ENCODE data around the gene TRIP12. TPM values are rescaled to one million over a fixed set of nuclear protein-coding genes. Genes with fewer than 3 reads are reported as not detected.
A peak's percentile ranks its signal among the peaks of the same experiment; 100 is the strongest.
"Not testable (repeated sequence)": the region's sequence is repeated elsewhere in the genome, so short reads cannot be mapped to it uniquely, and the experiment has no call there.

TRIP12 gene
- total RNA-seq, 2 donors from 2014 or later = 235 to 250 TPM

DNA sequence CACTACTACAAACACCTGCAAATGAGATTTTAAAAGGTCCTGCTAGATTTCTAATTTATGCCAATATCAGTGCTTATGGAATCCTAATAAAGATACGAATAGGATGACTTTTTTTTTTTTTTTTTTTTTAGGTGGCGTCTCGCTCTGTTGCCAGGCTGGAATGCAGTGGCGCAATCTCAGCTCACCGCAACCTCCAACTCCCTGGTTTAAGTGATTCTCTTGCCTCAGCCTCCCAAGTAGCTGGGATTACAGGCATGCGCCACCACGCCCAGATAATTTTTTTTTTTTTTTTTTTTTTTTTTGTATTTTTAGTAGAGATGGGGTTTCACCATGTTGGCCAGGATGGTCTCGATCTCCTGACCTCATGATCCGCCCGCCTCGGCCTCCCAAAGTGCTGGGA is 135.5 kb downstream of the TRIP12 start:
- Mint-ChIP-seq H3K4me1 (ENCODE audit: low read depth) (peaks cover 12% of the 10 kb centered on the region), H3K36me3 (ENCODE audit: insufficient read depth in 2 of 2) (peaks cover 7 to 26% of the 10 kb centered on the region in 2 donors)
- H3K4me3 Mint-ChIP-seq; H3K27ac Mint-ChIP-seq; H3K27me3 Mint-ChIP-seq (ENCODE audit: low read depth); ATAC-seq (replicated peaks in 1 of 2); H3K9me3 Mint-ChIP-seq; DNase-seq: not testable (repeated sequence)

DNA sequence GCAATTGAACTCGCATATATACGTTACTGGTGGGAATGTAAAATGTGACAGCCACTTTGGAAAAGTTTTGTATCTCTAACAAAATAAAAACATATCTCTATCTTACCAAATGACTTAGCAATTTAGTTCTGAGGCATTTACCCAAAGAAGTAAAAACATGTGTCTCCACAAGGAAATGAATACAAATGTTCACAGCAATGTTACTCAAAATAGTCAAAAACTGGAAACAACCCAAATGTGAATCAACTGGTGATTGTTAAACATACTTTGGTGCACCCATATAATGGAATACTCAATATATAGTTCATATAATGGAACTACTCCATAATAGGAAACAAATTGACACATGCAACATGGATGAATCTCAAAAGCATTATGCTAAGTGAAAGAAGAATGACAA is 137.0 kb downstream of the TRIP12 start:
- DNase-seq (no peak), ATAC-seq (replicated peaks in 1 of 2) (no peak)
- H3K4me3 Mint-ChIP-seq = no peak overlapping the region
- H3K4me1 Mint-ChIP-seq (ENCODE audit: low read depth) = peaks cover 14% of the 10 kb centered on the region
- H3K36me3 Mint-ChIP-seq (ENCODE audit: insufficient read depth in 2 of 2) = peaks cover 6 to 20% of the 10 kb centered on the region in 2 donors
- H3K27ac Mint-ChIP-seq = peak overlapping the region; percentile 22
- no peaks in the 10 kb centered on the region for H3K27me3 Mint-ChIP-seq (ENCODE audit: low read depth)
- no peaks in the 10 kb centered on the region for H3K9me3 Mint-ChIP-seq

DNA sequence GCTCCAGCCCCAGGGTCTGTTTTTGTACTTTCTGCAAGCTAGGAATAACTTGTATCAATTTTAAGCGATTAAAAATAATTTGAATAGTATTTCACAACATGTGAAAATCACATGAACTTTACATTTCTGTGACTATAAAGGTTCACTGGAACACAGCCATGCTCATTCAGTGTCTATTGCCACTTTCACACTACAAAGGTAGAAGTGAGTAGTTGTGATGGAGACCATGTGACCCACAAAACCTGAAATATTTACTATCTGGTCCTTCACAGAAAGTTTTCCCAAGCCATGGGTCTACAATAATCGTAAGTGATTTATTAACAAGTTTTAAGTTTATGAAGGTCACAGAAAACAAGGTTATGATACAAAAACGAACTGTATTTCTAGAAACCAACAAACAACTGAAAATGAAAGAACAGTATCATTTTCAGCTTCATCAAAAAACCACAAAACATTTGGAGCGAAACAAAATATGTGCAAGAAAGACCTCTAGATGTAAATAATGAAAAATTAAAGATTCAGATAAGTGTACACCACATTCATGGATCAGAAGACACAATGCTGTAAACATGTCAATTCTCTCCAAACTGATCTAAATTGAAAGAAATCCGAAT is 138.6 kb downstream of the TRIP12 start:
- Mint-ChIP-seq H3K36me3 (ENCODE audit: insufficient read depth in 2 of 2) (peaks cover 2 to 15% of the 10 kb centered on the region in 2 donors), H3K9me3 (no peaks in the 10 kb centered on the region), H3K4me3 (peak overlapping the region in 1 of 2 donors; percentile 32), H3K27ac (peak overlapping the region; percentile 72), H3K27me3 (ENCODE audit: low read depth) (no peaks in the 10 kb centered on the region), H3K4me1 (ENCODE audit: low read depth) (peaks cover 14% of the 10 kb centered on the region)
- ATAC-seq (replicated peaks in 1 of 2) = no peak
- DNase-seq = no peak

DNA sequence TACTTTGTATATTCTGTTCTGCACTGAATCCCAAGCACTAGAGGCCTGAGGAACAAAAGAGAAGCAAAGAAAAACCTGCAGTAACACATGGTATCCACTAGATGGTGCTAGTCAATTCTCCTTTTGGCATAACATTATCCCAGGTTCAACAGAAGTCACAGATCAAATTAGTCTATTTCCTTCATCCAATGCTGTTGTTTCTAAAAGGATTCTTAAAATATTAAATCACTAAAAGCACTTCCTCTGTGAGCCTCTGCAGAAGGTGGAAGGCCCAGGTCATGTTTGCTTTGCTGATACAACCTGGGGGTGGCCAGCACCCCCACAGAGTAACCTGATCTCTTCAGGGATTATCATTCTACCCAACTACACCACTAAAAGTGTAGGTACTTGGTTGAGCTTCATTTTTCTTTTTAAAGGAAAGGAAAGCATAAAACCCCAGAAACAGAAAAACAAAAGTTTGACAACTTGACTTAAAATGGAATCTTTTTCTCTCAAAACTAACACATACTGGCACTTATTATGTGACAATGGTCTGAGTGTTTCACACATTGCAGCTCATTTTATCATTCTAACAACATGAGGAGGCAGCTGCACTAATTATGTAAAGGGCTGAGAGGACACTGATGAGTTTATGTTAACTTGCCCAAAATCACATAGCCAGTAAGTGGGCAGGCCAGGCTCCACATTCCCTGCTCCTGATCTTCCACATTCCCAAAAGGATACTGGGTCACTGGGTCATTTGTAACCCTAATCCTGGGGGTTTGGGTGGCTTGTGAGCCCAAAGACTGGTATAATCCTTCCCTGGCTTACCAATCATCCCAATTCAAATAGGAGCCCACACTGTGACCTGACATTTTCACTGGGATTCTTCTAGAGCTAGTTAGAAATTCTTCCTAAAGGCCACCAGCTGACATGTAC is 140.7 kb downstream of the TRIP12 start:
- H3K4me1 Mint-ChIP-seq (ENCODE audit: low read depth) = peaks cover 23% of the 10 kb centered on the region
- peaks cover 2 to 22% of the 10 kb centered on the region in 2 donors for H3K36me3 Mint-ChIP-seq (ENCODE audit: insufficient read depth in 2 of 2)
- H3K4me3 Mint-ChIP-seq = no peak overlapping the region
- peak overlapping the region; percentile 69 for H3K27ac Mint-ChIP-seq
- no peaks in the 10 kb centered on the region for H3K27me3 Mint-ChIP-seq (ENCODE audit: low read depth)
- no peaks in the 10 kb centered on the region for H3K9me3 Mint-ChIP-seq
- peak; percentile 55 to 63 for ATAC-seq (replicated peaks in 1 of 2)
- no peak for DNase-seq

DNA sequence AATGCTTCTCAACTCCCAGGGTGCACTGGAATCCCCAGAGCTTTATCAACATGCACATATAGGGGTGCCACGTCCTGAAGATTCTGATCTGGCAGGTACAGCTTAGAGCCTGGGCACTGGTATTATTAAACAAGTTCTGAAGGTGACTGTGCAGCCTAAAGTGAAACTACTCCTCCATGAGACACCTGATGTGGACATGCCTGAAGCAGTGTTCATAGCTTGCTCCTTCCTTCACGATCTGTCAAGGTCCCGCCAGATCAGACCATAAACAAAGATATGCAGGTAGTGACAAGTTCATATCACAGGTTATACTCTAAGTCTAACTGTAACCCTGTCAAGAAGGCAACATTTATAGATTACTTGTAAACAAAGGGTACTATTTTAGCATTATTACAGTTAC is 142.2 kb downstream of the TRIP12 start:
- ATAC-seq (replicated peaks in 1 of 2) (no peak), DNase-seq (no peak)
- Mint-ChIP-seq H3K36me3 (ENCODE audit: insufficient read depth in 2 of 2) (peaks cover 2 to 25% of the 10 kb centered on the region in 2 donors), H3K27ac (peak overlapping the region; percentile 78), H3K4me1 (ENCODE audit: low read depth) (peaks cover 29% of the 10 kb centered on the region), H3K9me3 (no peaks in the 10 kb centered on the region), H3K27me3 (ENCODE audit: low read depth) (no peaks in the 10 kb centered on the region), H3K4me3 (no peak overlapping the region)

DNA sequence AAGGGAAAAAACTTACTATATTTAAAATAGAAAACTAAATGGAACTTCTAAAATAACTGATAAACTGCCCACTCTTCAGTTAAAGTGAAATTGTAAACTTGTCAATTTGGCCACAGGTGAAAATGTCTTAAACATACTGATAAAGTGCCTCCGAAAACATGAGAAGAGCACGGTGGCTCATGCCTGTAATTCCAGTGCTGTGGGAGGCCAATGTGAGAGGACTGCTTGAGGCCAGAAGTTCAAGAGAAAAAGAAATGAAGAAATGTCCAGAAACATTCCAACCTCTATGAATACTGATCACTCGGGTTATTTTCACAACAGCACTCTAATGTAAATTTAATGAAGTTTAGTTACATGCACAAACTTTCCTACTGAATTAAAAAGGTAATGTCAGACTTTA is 144.1 kb downstream of the TRIP12 start:
- no peak overlapping the region for H3K27ac Mint-ChIP-seq
- no peak for DNase-seq
- peaks cover 21% of the 10 kb centered on the region for H3K4me1 Mint-ChIP-seq (ENCODE audit: low read depth)
- H3K4me3 Mint-ChIP-seq = no peak overlapping the region
- H3K27me3 Mint-ChIP-seq (ENCODE audit: low read depth) = no peaks in the 10 kb centered on the region
- no peaks in the 10 kb centered on the region for H3K9me3 Mint-ChIP-seq
- peaks cover 8 to 24% of the 10 kb centered on the region in 2 donors for H3K36me3 Mint-ChIP-seq (ENCODE audit: insufficient read depth in 2 of 2)
- no peak for ATAC-seq (replicated peaks in 1 of 2)

DNA sequence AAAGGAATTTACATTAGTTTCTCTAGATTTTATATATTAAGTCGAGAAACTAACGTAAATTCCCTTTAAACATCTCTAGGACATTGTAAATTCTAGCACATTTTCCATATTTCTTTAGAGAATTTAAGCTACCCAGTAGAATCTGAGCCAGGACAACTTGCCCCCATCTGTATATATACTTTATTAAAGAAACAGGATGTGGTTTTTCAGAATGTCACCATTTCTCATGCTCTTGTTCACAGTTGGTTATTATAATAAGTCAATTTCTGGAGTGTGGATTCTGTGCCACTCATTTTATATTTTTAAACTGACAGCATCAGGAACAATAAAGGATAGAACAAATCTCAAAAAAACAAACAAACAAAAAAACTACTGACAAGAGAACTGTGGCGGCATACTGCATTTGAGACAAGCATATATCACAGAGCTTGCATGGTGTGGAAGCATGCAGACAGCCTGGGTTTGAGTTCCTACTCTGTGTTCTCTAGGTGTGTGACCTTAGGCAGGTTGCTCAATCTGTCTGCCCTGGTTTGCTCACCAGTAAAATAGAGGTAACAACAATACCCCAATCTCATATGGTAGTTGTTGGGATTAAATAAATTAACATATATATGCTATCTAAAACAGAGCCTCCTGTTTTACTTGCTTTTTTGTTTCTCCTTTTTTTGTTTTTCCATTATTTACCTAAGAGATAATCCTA is 146.0 kb downstream of the TRIP12 start:
- DNase-seq (no peak), ATAC-seq (replicated peaks in 1 of 2) (no peak)
- Mint-ChIP-seq H3K36me3 (ENCODE audit: insufficient read depth in 2 of 2) (peaks cover 11 to 31% of the 10 kb centered on the region in 2 donors), H3K4me3 (no peak overlapping the region), H3K27ac (peak overlapping the region; percentile 82), H3K9me3 (no peaks in the 10 kb centered on the region), H3K27me3 (ENCODE audit: low read depth) (no peaks in the 10 kb centered on the region), H3K4me1 (ENCODE audit: low read depth) (peaks cover 21% of the 10 kb centered on the region)

DNA sequence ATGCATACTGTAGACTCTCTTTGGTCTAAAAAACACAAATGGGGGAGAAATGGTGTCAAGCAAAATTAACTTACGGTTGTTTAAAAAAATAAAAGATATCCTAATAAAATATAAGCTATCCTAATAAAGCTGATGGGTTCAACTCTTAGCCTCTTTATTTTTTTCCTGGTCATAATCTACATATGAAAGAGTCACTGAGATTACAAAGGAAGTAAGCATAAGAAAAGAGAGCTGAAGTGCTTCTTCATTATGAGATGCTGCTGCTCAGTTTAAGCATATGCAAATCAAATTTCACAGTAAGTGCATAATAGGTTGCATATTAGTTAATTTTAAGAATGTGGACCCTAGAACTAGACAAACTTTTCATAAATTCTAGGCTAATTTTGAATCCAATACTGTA is 147.6 kb downstream of the TRIP12 start:
- Mint-ChIP-seq H3K27me3 (ENCODE audit: low read depth) (no peaks in the 10 kb centered on the region), H3K4me3 (no peak overlapping the region), H3K27ac (no peak overlapping the region), H3K9me3 (no peaks in the 10 kb centered on the region), H3K4me1 (ENCODE audit: low read depth) (peaks cover 15% of the 10 kb centered on the region), H3K36me3 (ENCODE audit: insufficient read depth in 2 of 2) (peaks cover 11 to 29% of the 10 kb centered on the region in 2 donors)
- ATAC-seq (replicated peaks in 1 of 2) (no peak), DNase-seq (no peak)

DNA sequence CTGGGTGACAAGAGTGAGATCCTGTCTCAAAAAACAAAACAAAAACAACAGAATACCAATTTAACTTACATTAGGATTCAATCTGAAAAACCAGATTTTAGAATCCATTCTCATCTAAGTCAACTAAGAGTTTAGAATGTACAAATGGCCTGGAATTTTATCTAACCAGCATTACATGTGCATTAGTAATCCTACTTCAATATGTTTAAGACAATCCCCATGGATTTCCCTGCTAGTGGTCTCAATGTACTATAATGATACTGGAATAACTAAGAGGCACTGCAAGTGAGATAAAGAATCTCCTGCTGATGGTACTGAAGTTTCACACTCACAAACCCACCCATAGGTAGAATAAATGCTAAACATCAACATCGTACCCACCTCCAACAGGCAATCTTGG is 153.6 kb downstream of the TRIP12 start:
- H3K27ac Mint-ChIP-seq = peak overlapping the region; percentile 31
- H3K4me1 Mint-ChIP-seq (ENCODE audit: low read depth) = no peaks in the 10 kb centered on the region
- DNase-seq = no peak
- no peak for ATAC-seq (replicated peaks in 1 of 2)
- H3K4me3 Mint-ChIP-seq = no peak overlapping the region
- peaks cover 10 to 16% of the 10 kb centered on the region in 2 donors for H3K36me3 Mint-ChIP-seq (ENCODE audit: insufficient read depth in 2 of 2)
- no peaks in the 10 kb centered on the region for H3K27me3 Mint-ChIP-seq (ENCODE audit: low read depth)
- no peaks in the 10 kb centered on the region for H3K9me3 Mint-ChIP-seq

DNA sequence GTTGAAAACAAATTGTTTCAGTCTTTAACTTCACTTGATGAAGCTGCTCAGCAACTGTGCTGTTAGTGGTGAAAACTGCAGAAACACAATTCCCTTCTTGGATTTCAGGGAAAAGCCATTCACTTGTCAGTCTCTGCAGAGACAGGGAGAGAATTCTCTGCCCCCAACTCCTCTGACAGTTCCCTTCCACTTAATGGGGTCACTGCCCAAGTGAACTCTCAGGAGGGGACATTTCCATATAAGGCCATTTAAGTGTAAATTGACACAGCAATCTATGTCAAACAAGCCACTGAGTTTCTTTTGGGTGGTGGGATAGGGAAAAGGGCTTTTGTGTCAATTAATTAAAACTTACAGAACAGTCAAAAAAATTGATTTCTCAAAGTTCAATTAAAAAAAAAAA is 156.1 kb downstream of the TRIP12 start:
- no peaks in the 10 kb centered on the region for H3K4me1 Mint-ChIP-seq (ENCODE audit: low read depth)
- ATAC-seq (replicated peaks in 1 of 2) = no peak
- H3K36me3 Mint-ChIP-seq (ENCODE audit: insufficient read depth in 2 of 2) = peaks cover 7 to 8% of the 10 kb centered on the region in 2 donors

DNA sequence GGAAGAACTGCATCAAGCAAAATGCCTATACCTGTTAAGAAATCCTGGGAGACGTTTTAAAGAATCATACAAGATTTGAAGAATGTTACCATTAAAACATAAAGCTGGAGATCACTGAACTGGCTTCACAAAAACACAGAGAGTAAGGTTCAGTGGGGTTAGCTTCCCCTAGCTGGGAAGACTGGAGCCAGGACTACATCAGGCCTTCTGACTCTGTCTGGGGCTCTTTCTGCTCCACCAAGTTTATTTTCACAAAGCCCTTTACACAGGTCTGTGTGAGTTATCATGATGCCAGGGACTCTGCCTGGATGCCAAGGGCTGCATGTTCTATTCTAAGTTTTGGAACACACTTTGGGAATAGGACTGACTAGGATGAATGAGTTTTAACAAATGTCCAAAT is 160.1 kb downstream of the TRIP12 start:
- H3K9me3 Mint-ChIP-seq = peaks cover 0 to 1% of the 10 kb centered on the region in 2 donors
- H3K4me3 Mint-ChIP-seq = no peak overlapping the region
- H3K27ac Mint-ChIP-seq = peak overlapping the region; percentile 65
- no peaks in the 10 kb centered on the region for H3K4me1 Mint-ChIP-seq (ENCODE audit: low read depth)
- no peak for ATAC-seq (replicated peaks in 1 of 2)
- H3K36me3 Mint-ChIP-seq (ENCODE audit: insufficient read depth in 2 of 2) = peaks cover 3 to 4% of the 10 kb centered on the region in 2 donors
- DNase-seq = no peak
- no peaks in the 10 kb centered on the region for H3K27me3 Mint-ChIP-seq (ENCODE audit: low read depth)

More for the DNA sequence above, 156.1 kb downstream of the TRIP12 start:
- Mint-ChIP-seq H3K27ac (no peak overlapping the region), H3K4me3 (no peak overlapping the region), H3K27me3 (ENCODE audit: low read depth) (no peaks in the 10 kb centered on the region), H3K9me3 (no peaks in the 10 kb centered on the region)
- no peak for DNase-seq

DNA sequence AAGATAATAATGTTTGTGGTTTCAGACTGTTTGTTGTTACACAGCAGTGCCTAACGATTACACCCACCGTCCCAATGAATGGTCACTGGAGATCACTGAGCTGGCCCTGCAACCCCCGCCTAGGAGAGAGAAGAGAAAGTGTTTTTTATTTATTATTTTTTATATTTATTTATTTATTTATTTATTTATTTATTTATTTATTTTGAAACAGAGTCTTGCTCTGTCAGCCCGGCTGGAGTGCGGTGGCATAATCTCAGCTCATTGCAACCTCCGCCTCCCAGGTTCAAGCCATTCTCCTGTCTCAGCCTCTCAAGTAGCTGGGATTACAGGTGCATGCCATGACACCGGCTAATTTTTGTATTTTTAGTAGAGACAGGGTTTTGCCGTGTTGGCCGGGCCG is 164.3 kb downstream of the TRIP12 start:
- DNase-seq; ATAC-seq (replicated peaks in 1 of 2); H3K27me3 Mint-ChIP-seq (ENCODE audit: low read depth); H3K4me3 Mint-ChIP-seq; H3K36me3 Mint-ChIP-seq (ENCODE audit: insufficient read depth in 2 of 2); H3K4me1 Mint-ChIP-seq (ENCODE audit: low read depth); H3K9me3 Mint-ChIP-seq; H3K27ac Mint-ChIP-seq: not testable (repeated sequence)

All from activated T-cell treated with anti-CD3 and anti-CD28 coated beads, Interleukin-2, amount 50 U/mL, for 72 hours (primary cell).